Body of pancreas (tissue), 4 donors: Measurements from ENCODE around the gene USP15.

Source experiments
- CTCF ChIP-seq, 7 experiments: fragments of 450-650 bp in 4 of 7; fragments of 200-600 bp in 3 of 7; sonication (generic) in 3 of 7; IDR thresholded peaks; one replicate each; pipeline ENCODE4 v1.5.1; 2016 to 2019; ENCODE audit warnings: antibody characterized with exemption in 7 of 7
- POLR2A ChIP-seq, 3 donors: fragments of 450-650 bp; IDR thresholded peaks; one replicate each; pipeline ENCODE4 v1.6.1; 2016; ENCODE audit warnings: antibody characterized with exemption in 3 of 3, mild to moderate bottlenecking in 2 of 3

- TF ChIP-seq POLR2A (IDR thresholded peaks at IDR 0.05): no peak
- TF ChIP-seq CTCF (IDR thresholded peaks at IDR 0.05): no peak
These were observed 169.3 kb downstream of the USP15 start for GRCh38 chr12:62429457-62429856.
